ENCODE results near the gene LMOD3.

LMOD3 gene

GRCh38 chr3:69058180-69058946, 64.0 kb downstream of the LMOD3 start:
- DNase-seq (ENCODE audit: low read depth in 2 of 2), result no peak

All from stimulated activated CD8-positive, alpha-beta memory T cell treated with anti-CD3 and anti-CD28 coated beads, Interleukin-7, amount 100 ng/mL, for 4 hours (primary cell).